ENCODE measurements around the gene RASSF1.

DNA sequence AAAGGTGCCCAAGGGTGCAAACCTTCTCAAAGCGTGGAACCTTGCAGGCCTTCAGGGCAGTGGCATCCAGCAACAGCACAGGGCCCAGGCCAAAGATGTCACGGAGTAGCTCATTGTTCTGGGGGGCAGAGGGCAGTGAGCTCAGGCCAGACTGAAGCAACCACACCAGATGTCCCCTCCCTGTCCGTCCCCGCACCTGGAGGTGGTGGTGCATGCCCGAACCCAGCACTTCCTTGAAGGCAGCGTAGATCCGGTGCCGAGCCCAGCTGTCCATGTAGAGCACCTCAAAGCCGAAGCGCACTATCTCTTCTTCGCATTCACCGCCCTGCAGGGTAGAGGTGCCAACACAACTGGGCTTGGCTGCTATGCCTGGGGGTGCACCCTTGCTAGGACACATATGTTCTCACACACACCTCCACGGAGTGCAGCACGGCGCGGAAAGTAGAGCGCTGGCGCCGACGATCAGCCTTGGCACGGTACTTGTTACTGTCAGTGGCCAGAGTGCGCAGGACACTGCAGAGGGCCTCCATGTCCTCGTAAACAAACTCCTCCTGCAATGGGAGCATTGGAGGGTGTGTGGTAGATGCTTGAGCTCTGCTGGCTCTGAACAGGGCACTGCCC is 52.1 kb downstream of the RASSF1 start:
- TF ChIP-seq, protein P1, sequence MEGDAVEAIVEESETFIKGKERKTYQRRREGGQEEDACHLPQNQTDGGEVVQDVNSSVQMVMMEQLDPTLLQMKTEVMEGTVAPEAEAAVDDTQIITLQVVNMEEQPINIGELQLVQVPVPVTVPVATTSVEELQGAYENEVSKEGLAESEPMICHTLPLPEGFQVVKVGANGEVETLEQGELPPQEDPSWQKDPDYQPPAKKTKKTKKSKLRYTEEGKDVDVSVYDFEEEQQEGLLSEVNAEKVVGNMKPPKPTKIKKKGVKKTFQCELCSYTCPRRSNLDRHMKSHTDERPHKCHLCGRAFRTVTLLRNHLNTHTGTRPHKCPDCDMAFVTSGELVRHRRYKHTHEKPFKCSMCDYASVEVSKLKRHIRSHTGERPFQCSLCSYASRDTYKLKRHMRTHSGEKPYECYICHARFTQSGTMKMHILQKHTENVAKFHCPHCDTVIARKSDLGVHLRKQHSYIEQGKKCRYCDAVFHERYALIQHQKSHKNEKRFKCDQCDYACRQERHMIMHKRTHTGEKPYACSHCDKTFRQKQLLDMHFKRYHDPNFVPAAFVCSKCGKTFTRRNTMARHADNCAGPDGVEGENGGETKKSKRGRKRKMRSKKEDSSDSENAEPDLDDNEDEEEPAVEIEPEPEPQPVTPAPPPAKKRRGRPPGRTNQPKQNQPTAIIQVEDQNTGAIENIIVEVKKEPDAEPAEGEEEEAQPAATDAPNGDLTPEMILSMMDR (IDR thresholded peaks at IDR 0.05): no peak
- no peak for TF ChIP-seq POLR2A (IDR thresholded peaks at IDR 0.05)
- TF ChIP-seq EP300 (IDR thresholded peaks at IDR 0.05): no peak

Measured in ovary (tissue), 3 donors.